Right lobe of liver (tissue), 6 donors: ENCODE data around the gene PRKN. TPM values are rescaled to one million over a fixed set of nuclear protein-coding genes. Genes with fewer than 3 reads are reported as not detected.
"Not testable (repeated sequence)": the region's sequence is repeated elsewhere in the genome, so short reads cannot be mapped to it uniquely, and the experiment has no call there.

Source experiments
- ATAC-seq, 4 donors: fragments of 200-7000 bp; cut with Tn5 transposase; one replicate each; pipeline ENCODE4 v1.9.1; 2020; ENCODE audit warnings: mild to moderate bottlenecking in 4 of 4, moderate library complexity in 4 of 4
- DNase-seq, 3 donors: peaks; one replicate each; pipeline ENCODE4 v3.0.0-alpha.2; 2020
- H3K27ac ChIP-seq, 3 donors: fragments of 200-600 bp; one replicate each; pipeline ENCODE4 v1.8.0; 2022
- H3K27me3 ChIP-seq, 2 donors: fragments of 200-600 bp; one replicate each; pipeline ENCODE4 v1.8.0; 2022
- H3K36me3 ChIP-seq, 4 donors: fragments of 200-600 bp; sonication (generic) in 1 of 4; one replicate each; pipeline versions ENCODE4 v1.5.1 to v1.8.0; 2017 to 2022; ENCODE audit warnings: control low read depth in 1 of 4
- H3K4me1 ChIP-seq, 4 donors: fragments of 200-600 bp; sonication (generic) in 1 of 4; one replicate each; pipeline versions ENCODE4 v1.5.1 to v1.8.0; 2017 to 2022; ENCODE audit warnings: control low read depth in 1 of 4
- H3K4me3 ChIP-seq, 3 donors: fragments of 200-600 bp; one replicate each; pipeline ENCODE4 v1.8.0; 2022
- H3K9me3 ChIP-seq, 4 donors: fragments of 200-600 bp; sonication (generic) in 1 of 4; one replicate each; pipeline versions ENCODE4 v1.5.1 to v1.8.0; 2017 to 2022; ENCODE audit warnings: control low read depth in 1 of 4
- CTCF ChIP-seq, 4 donors: fragments of 200-600 bp in 3 of 4; fragments of 450-650 bp in 1 of 4; IDR thresholded peaks; one replicate each; pipeline versions ENCODE4 v1.5.1 to v1.8.0; 2016 to 2022; ENCODE audit warnings: antibody characterized with exemption in 4 of 4, mild to moderate bottlenecking in 2 of 4
- POLR2A ChIP-seq: fragments of 450-650 bp; IDR thresholded peaks from one replicate; pipeline ENCODE4 v1.6.1; 2017; ENCODE audit warnings: antibody characterized with exemption, mild to moderate bottlenecking
- WGBS: methylation state at CpG from one replicate; pipeline ENCODE4 v1.1.6; 2018; ENCODE audit warnings: low coverage, low lambda C conversion rate; ENCODE audit not compliant: insufficient coverage; ENCODE audit errors: missing lambda C conversion rate; 5-methylcytosine and 5-hydroxymethylcytosine counted together
- intact Hi-C, 2 donors: fragments of 100-400 bp; cut with DNase I; formaldehyde crosslinking; loops; one replicate each; pipeline versions ENCODE4 v1.11.2 to v1.14.1; 2022
- total RNA-seq, 6 experiments: library from RNA; depleted of rRNA in 2 of 6; stranded (reverse); fragments of >200 nt in 2 of 6; fragmentation: NEBNext Ultra II Directional in 3 of 6; extraction: Animal tissue kit (Norgen Biotek cat#: 25700) in 3 of 6; gene quantifications; one replicate each; pipeline versions ENCODE4 v1.1.0 to v1.2.4, GENCODE V29; 2016 to 2023
- donor health status: DM: no; HTN: yes; CAD: no.
- donor health status: DM: no; HTN: no; CAD: no.
- donor health status: DM: no; HTN: no; CAD: no.
- donor health status: DM: no; HTN: yes; CAD: no.
- donor health status: DM: no; HTN: yes; CAD: no.

The PRKN gene
- total RNA-seq, 6 experiments from 2014 or later: 1.1 to 3.7 (median 2.2) TPM

GRCh38 chr6:161327360-161327953 is 1400.1 kb downstream of the PRKN start:
- intact Hi-C loops: no loop called here
- 68% methylated on average over 4 of the region's 4 CpGs for WGBS
- Histone ChIP-seq H3K4me3 (no peak overlapping the region), H3K27me3 (no peaks in the 10 kb centered on the region), H3K36me3 (no peaks in the 10 kb centered on the region), H3K27ac (no peak overlapping the region), H3K4me1 (no peaks in the 10 kb centered on the region), H3K9me3 (no peaks in the 10 kb centered on the region)
- no peak for ATAC-seq
- DNase-seq: no peak
- TF ChIP-seq CTCF (IDR thresholded peaks at IDR 0.05): no peak
- no peak for TF ChIP-seq POLR2A

GRCh38 chr6:161319231-161319630 is 1408.3 kb downstream of the PRKN start:
- Histone ChIP-seq H3K36me3 (no peaks in the 10 kb centered on the region), H3K4me3 (no peak overlapping the region), H3K27me3 (no peaks in the 10 kb centered on the region), H3K4me1 (no peaks in the 10 kb centered on the region), H3K27ac (no peak overlapping the region), H3K9me3 (no peaks in the 10 kb centered on the region)
- ATAC-seq (no peak), DNase-seq (no peak)
- TF ChIP-seq CTCF (IDR thresholded peaks at IDR 0.05): no peak
- TF ChIP-seq POLR2A: no peak
- 47% methylated on average over 2 of the region's 2 CpGs for WGBS
- intact Hi-C loops: no loop called here

GRCh38 chr6:161318456-161318855 is 1409.1 kb downstream of the PRKN start:
- H3K27ac ChIP-seq: no peak overlapping the region
- no peaks in the 10 kb centered on the region for H3K4me1 ChIP-seq
- DNase-seq: no peak
- no peaks in the 10 kb centered on the region for H3K36me3 ChIP-seq
- H3K9me3 ChIP-seq: no peaks in the 10 kb centered on the region
- no peak overlapping the region for H3K4me3 ChIP-seq
- ATAC-seq: no peak
- intact Hi-C loops: no loop called here
- no peaks in the 10 kb centered on the region for H3K27me3 ChIP-seq
- TF ChIP-seq CTCF (IDR thresholded peaks at IDR 0.05) (no peak), POLR2A (no peak)
- 60% methylated on average over 6 of the region's 6 CpGs for WGBS

GRCh38 chr6:161316531-161316930 is 1411.0 kb downstream of the PRKN start:
- TF ChIP-seq POLR2A (no peak), CTCF (IDR thresholded peaks at IDR 0.05) (no peak)
- 97% methylated on average over 3 of the region's 3 CpGs for WGBS
- intact Hi-C loops: no loop called here
- Histone ChIP-seq H3K27me3 (no peaks in the 10 kb centered on the region), H3K4me1 (no peaks in the 10 kb centered on the region), H3K36me3 (no peaks in the 10 kb centered on the region), H3K4me3 (no peak overlapping the region), H3K9me3 (no peaks in the 10 kb centered on the region), H3K27ac (no peak overlapping the region)
- no peak for ATAC-seq
- no peak for DNase-seq

GRCh38 chr6:161315246-161315917 is 1412.2 kb downstream of the PRKN start:
- intact Hi-C loops, H3K4me3 ChIP-seq, ATAC-seq, H3K4me1 ChIP-seq, H3K27me3 ChIP-seq, DNase-seq, H3K36me3 ChIP-seq, H3K9me3 ChIP-seq, H3K27ac ChIP-seq: not testable (repeated sequence)
- WGBS: 70% methylated on average over 14 of the region's 15 CpGs

- intact Hi-C loops, H3K4me1 ChIP-seq, H3K27me3 ChIP-seq, H3K27ac ChIP-seq, H3K9me3 ChIP-seq, DNase-seq, H3K4me3 ChIP-seq, H3K36me3 ChIP-seq, ATAC-seq: not testable (repeated sequence)
- WGBS: 81% methylated on average over 14 of the region's 20 CpGs
Measured at GRCh38 chr6:161314541-161315245, 1412.9 kb downstream of the PRKN start.
